ENCODE results near the gene PLAGL2. TPM values are rescaled to one million over a fixed set of nuclear protein-coding genes. Genes with fewer than 3 reads are reported as not detected.

PLAGL2 gene
- total RNA-seq, 2 donors from 2014 or later = 11.2 to 17.4 TPM

DNA sequence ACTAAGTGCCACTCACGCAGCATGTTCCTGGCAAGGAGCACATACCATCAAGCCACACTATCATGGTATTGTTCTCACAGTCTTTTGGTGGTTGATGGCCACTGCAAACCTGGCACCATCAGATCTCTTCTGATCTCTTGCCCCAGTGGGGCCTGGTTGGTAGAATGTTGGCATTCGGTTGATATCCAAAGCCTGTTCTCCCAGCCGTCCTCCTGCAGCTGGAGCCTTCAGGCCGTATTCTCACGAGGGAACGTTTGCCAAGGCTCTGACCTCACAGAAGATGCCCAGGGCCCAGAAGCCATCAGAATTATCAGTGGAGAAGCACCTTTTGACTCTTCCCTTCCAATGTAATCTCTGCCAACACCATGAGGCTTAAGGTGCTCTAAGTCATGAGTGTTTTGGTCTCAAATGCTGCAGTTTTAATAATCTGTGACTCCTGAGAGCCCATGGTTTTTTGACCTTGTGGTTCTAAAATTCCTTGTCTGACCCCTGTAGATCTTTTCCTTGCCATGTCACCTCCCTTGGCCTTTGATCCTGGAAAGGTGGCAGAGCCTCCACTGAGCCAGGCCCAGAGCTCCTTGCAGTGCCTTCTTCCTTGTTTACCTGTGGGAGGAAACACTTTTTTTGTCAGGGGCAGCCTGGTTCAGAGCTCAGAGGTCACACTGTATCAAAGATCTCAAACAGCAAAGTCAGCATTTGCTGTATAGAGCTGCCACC lies 27.9 kb upstream of the PLAGL2 start:
- WGBS = 65% methylated on average over 6 of the region's 6 CpGs
- Histone ChIP-seq H3K27ac (peak overlapping the region in 1 of 2 donors; percentile 21), H3K4me3 (no peak overlapping the region), H3K27me3 (replicated peaks; ENCODE audit: insufficient read depth) (no peaks in the 10 kb centered on the region), H3K9me3 (no peaks in the 10 kb centered on the region), H3K4me1 (replicated peaks) (no peaks in the 10 kb centered on the region), H3K36me3 (peaks cover 0 to 6% of the 10 kb centered on the region in 2 donors)
- DNase-seq (ENCODE audit: low spot score) = no peak
- intact Hi-C loops (cut with DNase I) = no loop called here
- TF ChIP-seq POLR2AphosphoS5 (IDR thresholded peaks at IDR 0.05) (no peak), POLR2A (IDR thresholded peaks at IDR 0.05) (no peak)
- TF ChIP-seq, protein P1, sequence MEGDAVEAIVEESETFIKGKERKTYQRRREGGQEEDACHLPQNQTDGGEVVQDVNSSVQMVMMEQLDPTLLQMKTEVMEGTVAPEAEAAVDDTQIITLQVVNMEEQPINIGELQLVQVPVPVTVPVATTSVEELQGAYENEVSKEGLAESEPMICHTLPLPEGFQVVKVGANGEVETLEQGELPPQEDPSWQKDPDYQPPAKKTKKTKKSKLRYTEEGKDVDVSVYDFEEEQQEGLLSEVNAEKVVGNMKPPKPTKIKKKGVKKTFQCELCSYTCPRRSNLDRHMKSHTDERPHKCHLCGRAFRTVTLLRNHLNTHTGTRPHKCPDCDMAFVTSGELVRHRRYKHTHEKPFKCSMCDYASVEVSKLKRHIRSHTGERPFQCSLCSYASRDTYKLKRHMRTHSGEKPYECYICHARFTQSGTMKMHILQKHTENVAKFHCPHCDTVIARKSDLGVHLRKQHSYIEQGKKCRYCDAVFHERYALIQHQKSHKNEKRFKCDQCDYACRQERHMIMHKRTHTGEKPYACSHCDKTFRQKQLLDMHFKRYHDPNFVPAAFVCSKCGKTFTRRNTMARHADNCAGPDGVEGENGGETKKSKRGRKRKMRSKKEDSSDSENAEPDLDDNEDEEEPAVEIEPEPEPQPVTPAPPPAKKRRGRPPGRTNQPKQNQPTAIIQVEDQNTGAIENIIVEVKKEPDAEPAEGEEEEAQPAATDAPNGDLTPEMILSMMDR (IDR thresholded peaks at IDR 0.05) = no peak

DNA sequence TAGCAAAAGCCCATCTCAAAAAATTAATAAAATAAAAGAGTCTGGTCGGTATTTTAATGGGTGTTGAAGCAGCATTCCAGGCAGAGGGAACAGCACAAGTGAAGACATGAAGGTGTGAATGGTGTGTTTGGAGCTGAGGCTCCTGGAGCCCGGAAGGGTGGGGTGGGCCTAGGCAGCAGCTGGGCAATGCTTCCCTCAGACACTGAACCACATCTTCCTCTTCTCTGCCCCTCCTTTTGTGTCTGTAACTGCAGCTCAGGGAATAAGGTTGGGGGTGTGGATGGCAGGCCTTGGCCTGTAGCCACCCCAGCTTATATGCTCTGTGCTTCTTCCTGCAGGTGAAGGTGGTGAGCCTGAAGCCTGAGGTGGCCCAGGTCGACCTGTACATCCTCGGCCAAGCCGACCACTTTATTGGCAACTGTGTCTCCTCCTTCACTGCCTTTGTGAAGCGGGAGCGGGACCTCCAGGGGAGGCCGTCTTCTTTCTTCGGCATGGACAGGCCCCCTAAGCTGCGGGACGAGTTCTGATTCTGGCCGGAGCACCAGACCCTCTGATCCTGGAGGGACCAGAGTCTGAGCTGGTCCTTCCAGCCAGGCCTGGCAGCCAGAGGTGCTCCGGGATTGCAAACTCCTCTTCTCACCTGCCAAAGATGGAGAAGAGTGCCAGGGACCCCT lies 26.7 kb upstream of the PLAGL2 start:
- no peaks in the 10 kb centered on the region for H3K27me3 ChIP-seq (replicated peaks; ENCODE audit: insufficient read depth)
- DNase-seq (ENCODE audit: low spot score) = no peak
- TF ChIP-seq POLR2A (IDR thresholded peaks at IDR 0.05) (no peak), POLR2AphosphoS5 (IDR thresholded peaks at IDR 0.05) (no peak)
- TF ChIP-seq, protein P1 (IDR thresholded peaks at IDR 0.05) = no peak
- no peaks in the 10 kb centered on the region for H3K9me3 ChIP-seq
- H3K4me3 ChIP-seq = no peak overlapping the region
- no peaks in the 10 kb centered on the region for H3K4me1 ChIP-seq (replicated peaks)
- H3K36me3 ChIP-seq = peaks cover 0 to 6% of the 10 kb centered on the region in 2 donors
- intact Hi-C loops (cut with DNase I) = no loop called here
- WGBS = 91% methylated on average over 13 of the region's 13 CpGs
- no peak overlapping the region for H3K27ac ChIP-seq

GRCh38 chr20:32233286-32233685 lies 25.7 kb upstream of the PLAGL2 start:
- Histone ChIP-seq H3K36me3 (peaks cover 0 to 6% of the 10 kb centered on the region in 2 donors), H3K9me3 (no peaks in the 10 kb centered on the region), H3K4me3 (no peak overlapping the region), H3K27ac (no peak overlapping the region), H3K4me1 (replicated peaks) (no peaks in the 10 kb centered on the region), H3K27me3 (replicated peaks; ENCODE audit: insufficient read depth) (no peaks in the 10 kb centered on the region)
- intact Hi-C loops (cut with DNase I) = no loop called here
- TF ChIP-seq POLR2A (IDR thresholded peaks at IDR 0.05) (no peak), POLR2AphosphoS5 (IDR thresholded peaks at IDR 0.05) (no peak)
- TF ChIP-seq, protein P1 (IDR thresholded peaks at IDR 0.05) = no peak
- DNase-seq (ENCODE audit: low spot score) = no peak
- 97% methylated on average over 9 of the region's 9 CpGs for WGBS

DNA sequence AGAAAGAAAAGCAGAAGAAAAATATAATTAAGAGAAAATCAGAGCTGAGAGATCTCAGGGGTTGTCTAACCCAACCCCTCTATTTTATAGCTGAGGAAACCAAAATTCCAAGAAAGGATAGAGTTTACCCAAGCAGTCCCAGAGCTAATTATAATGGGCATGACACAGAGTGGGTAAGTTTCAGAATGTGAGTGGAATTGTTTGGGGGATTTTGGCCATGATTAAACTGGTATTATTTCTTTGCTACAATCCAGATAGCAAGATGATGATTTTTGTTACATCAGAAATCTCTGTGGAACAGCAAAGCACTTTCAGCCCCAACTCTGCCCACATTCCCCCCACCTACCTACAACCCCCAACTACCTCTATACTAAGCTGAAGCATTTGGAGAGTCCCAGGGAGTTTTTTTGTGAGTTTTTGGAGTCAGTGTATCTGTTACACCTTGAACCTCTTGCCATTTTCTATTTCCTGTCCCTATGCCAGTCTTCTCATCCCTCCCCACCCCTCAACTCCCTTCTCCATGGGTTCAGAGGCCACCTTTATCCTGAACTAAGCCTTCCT lies 24.9 kb upstream of the PLAGL2 start:
- no peak for DNase-seq (ENCODE audit: low spot score)
- H3K9me3 ChIP-seq = no peaks in the 10 kb centered on the region
- peaks cover 0 to 6% of the 10 kb centered on the region in 2 donors for H3K36me3 ChIP-seq
- H3K27ac ChIP-seq = no peak overlapping the region
- H3K4me3 ChIP-seq = no peak overlapping the region
- intact Hi-C loops (cut with DNase I) = no loop called here
- peaks cover 4% of the 10 kb centered on the region for H3K4me1 ChIP-seq (replicated peaks)
- TF ChIP-seq POLR2A (IDR thresholded peaks at IDR 0.05) (no peak), POLR2AphosphoS5 (IDR thresholded peaks at IDR 0.05) (no peak)
- TF ChIP-seq, protein P1 (IDR thresholded peaks at IDR 0.05) = no peak
- H3K27me3 ChIP-seq (replicated peaks; ENCODE audit: insufficient read depth) = no peaks in the 10 kb centered on the region

Measured in prostate gland (tissue), 2 donors.